Endothelial cell of hepatic sinusoid (primary cell): Measurements from ENCODE around the gene SAG.

Experiments
- in situ Hi-C: cut with HindIII; loops from 2 replicates; pipeline ENCODE4 v1.10.0; 2017; ENCODE audit warnings: low sequenced_read_pairs

The SAG gene

GRCh38 chr2:233353769-233354499 lies 46.3 kb downstream of the SAG start, which contains the start of gene DGKD:
DGKD (plus strand) TSS chr2:233354494; CDS start chr2:233354519, 25 bp downstream.
- in situ Hi-C loops, result no loop called here

- in situ Hi-C loops, result no loop called here
These were observed 46.9 kb downstream of the SAG start for GRCh38 chr2:233354500-233354924.

GRCh38 chr2:233354971-233355574 lies 47.5 kb downstream of the SAG start:
- in situ Hi-C loops, result no loop called here

GRCh38 chr2:233355916-233356315 lies 48.3 kb downstream of the SAG start:
- in situ Hi-C loops, result no loop called here

- in situ Hi-C loops, result no loop called here
These were observed 49.1 kb downstream of the SAG start for GRCh38 chr2:233356546-233357308.

- in situ Hi-C loops, result no loop called here
These were observed 50.7 kb downstream of the SAG start for GRCh38 chr2:233358335-233358734.

- in situ Hi-C loops, result no loop called here
These were observed 51.3 kb downstream of the SAG start for GRCh38 chr2:233358947-233359346.

GRCh38 chr2:233359823-233360222 lies 52.2 kb downstream of the SAG start:
- in situ Hi-C loops, result no loop called here

- in situ Hi-C loops, result no loop called here
These were observed 53.2 kb downstream of the SAG start for GRCh38 chr2:233360771-233361176.

GRCh38 chr2:233361297-233361696 lies 53.7 kb downstream of the SAG start:
- in situ Hi-C loops, result no loop called here

- in situ Hi-C loops, result no loop called here
These were observed 55.1 kb downstream of the SAG start for GRCh38 chr2:233362742-233363141.

- in situ Hi-C loops, result no loop called here
These were observed 56.2 kb downstream of the SAG start for GRCh38 chr2:233363744-233364235.

- in situ Hi-C loops, result no loop called here
These were observed 58.4 kb downstream of the SAG start for GRCh38 chr2:233365861-233366520.

- in situ Hi-C loops, result no loop called here
These were observed 60.0 kb downstream of the SAG start for GRCh38 chr2:233367586-233367985.

GRCh38 chr2:233368756-233369155 lies 61.1 kb downstream of the SAG start:
- in situ Hi-C loops, result no loop called here

GRCh38 chr2:233369462-233369861 lies 61.8 kb downstream of the SAG start:
- in situ Hi-C loops, result no loop called here

- in situ Hi-C loops, result no loop called here
These were observed 62.5 kb downstream of the SAG start for GRCh38 chr2:233369897-233370685.

GRCh38 chr2:233371641-233372040 lies 64.0 kb downstream of the SAG start:
- in situ Hi-C loops, result no loop called here

- in situ Hi-C loops, result no loop called here
These were observed 65.2 kb downstream of the SAG start for GRCh38 chr2:233372855-233373254.

GRCh38 chr2:233373316-233373715 lies 65.7 kb downstream of the SAG start:
- in situ Hi-C loops, result no loop called here
